PFSK-1 (cell line): ENCODE measurements around the gene GRID1.

Experiments used
- FOXP2 ChIP-seq: optimal IDR thresholded peaks from 2 replicates; pipeline ENCODE3; 2011; ENCODE audit warnings: borderline replicate concordance, control low read depth, inconsistent platforms; ENCODE audit not compliant: insufficient read depth; ENCODE audit errors: extremely low read length, extremely low read depth
- POLR2AphosphoS5 ChIP-seq: IDR thresholded peaks from 2 replicates; pipeline ENCODE4 v1.6.1; 2012; ENCODE audit warnings: low read depth, mild to moderate bottlenecking, control low read depth, low read length, moderate library complexity
- SIN3A ChIP-seq: IDR thresholded peaks from 2 replicates; pipeline ENCODE4 v1.6.1; 2012; ENCODE audit warnings: mild to moderate bottlenecking, low read length, moderate library complexity, borderline replicate concordance; ENCODE audit not compliant: insufficient read depth
- TAF1 ChIP-seq: IDR thresholded peaks from 2 replicates; pipeline ENCODE4 v1.6.1; 2012; ENCODE audit warnings: low read length, control low read depth, borderline replicate concordance; ENCODE audit not compliant: insufficient read depth
- TF ChIP-seq, protein P1 (sequence below), 2 experiments: IDR thresholded peaks; 2 replicates each; pipeline versions ENCODE4 v1.6.1 to v1.8.0; 2011 to 2012; ENCODE audit warnings: low read depth in 2 of 2, low read length in 2 of 2, control low read depth in 1 of 2, inconsistent platforms in 1 of 2, mild to moderate bottlenecking in 1 of 2, moderate library complexity in 1 of 2; ENCODE audit not compliant: insufficient read depth in 1 of 2

The GRID1 gene

DNA sequence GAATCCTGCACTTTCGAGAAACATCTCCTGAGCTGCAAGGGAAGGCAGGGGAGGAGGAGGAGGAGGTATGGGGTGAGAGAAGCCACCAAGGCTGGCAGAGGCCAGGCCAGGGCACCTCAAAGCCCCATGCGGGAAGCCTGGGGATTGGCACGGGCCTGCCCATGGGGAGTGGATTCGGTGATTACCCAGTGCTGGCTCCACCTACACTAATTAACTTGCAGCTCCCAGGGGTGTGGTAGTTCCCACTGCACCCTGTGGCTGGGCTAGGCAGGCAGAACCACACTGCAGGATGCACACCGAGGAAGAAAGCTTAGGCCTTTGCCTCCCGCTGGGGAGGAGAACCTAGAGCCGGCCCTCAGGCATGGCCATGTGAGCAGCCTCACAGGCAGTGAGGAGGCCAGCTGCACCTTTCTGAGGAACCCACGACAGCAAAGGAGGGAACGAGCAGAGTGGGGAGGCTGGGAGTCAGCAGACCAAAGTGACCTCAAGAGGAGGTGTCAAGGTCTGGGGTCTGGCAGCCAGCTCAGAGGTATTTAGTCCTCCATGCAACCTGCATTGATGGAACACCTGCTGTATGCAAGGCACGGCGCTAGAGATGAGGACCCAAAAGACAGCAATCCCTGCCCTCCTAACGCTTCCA, 27.2 kb downstream of the GRID1 start:
- TF ChIP-seq, protein P1, sequence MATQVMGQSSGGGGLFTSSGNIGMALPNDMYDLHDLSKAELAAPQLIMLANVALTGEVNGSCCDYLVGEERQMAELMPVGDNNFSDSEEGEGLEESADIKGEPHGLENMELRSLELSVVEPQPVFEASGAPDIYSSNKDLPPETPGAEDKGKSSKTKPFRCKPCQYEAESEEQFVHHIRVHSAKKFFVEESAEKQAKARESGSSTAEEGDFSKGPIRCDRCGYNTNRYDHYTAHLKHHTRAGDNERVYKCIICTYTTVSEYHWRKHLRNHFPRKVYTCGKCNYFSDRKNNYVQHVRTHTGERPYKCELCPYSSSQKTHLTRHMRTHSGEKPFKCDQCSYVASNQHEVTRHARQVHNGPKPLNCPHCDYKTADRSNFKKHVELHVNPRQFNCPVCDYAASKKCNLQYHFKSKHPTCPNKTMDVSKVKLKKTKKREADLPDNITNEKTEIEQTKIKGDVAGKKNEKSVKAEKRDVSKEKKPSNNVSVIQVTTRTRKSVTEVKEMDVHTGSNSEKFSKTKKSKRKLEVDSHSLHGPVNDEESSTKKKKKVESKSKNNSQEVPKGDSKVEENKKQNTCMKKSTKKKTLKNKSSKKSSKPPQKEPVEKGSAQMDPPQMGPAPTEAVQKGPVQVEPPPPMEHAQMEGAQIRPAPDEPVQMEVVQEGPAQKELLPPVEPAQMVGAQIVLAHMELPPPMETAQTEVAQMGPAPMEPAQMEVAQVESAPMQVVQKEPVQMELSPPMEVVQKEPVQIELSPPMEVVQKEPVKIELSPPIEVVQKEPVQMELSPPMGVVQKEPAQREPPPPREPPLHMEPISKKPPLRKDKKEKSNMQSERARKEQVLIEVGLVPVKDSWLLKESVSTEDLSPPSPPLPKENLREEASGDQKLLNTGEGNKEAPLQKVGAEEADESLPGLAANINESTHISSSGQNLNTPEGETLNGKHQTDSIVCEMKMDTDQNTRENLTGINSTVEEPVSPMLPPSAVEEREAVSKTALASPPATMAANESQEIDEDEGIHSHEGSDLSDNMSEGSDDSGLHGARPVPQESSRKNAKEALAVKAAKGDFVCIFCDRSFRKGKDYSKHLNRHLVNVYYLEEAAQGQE (IDR thresholded peaks at IDR 0.05; ENCODE audit: insufficient read depth in 1 of 2, low read depth in 2 of 2, low read length in 2 of 2): no peak
- TF ChIP-seq SIN3A: no peak
- no peak for TF ChIP-seq TAF1
- TF ChIP-seq FOXP2: no peak
- TF ChIP-seq POLR2AphosphoS5: no peak

- TF ChIP-seq, protein P1 (IDR thresholded peaks at IDR 0.05; ENCODE audit: insufficient read depth in 1 of 2, low read depth in 2 of 2, low read length in 2 of 2): no peak
- TF ChIP-seq TAF1 (no peak), SIN3A (no peak), POLR2AphosphoS5 (no peak), FOXP2 (no peak)
These were observed 29.4 kb downstream of the GRID1 start for GRCh38 chr10:86337121-86337601.

DNA sequence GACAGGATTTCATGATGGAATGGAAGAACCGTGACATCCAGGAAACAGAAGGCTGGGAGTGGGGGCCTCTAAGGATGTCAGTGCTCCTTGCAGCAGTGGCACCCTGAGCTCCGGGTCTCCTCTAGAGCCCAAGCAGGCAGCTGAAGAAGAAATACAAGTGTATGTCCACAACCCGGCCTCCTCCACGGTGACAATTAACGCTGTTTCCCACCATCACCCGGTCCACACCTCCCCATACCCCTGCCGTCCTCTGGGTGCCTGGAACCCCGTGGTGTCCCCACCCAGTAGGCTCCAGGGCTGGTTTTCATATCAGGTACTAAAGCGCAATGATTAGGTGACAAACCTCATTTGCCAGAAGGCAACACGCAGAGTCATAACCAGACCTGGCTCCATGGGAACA, 30.3 kb downstream of the GRID1 start:
- TF ChIP-seq FOXP2 (no peak), POLR2AphosphoS5 (no peak), SIN3A (no peak), TAF1 (no peak)
- TF ChIP-seq, protein P1 (IDR thresholded peaks at IDR 0.05; ENCODE audit: insufficient read depth in 1 of 2, low read depth in 2 of 2, low read length in 2 of 2): no peak

DNA sequence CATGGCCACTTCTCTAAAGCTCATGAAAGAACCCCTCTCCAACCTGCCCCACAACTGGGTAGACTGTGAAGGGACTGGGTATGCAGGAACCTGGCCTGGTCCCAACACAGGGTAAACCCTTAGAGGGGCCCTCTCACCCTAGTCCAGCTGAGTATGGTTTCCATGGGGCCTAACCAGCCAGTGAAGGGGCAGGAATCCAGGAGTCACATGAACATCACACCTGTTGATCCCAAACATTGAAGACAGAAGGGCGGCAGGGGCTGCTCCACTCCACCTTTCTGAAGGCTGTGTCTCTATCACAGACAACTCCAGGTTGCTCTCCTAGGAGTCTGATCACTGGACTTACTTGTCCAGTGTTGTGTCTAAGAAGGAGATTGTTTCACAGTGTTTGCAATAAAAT, 30.8 kb downstream of the GRID1 start:
- TF ChIP-seq SIN3A (no peak), FOXP2 (no peak), POLR2AphosphoS5 (no peak), TAF1 (no peak)
- TF ChIP-seq, protein P1 (IDR thresholded peaks at IDR 0.05; ENCODE audit: insufficient read depth in 1 of 2, low read depth in 2 of 2, low read length in 2 of 2): no peak

- TF ChIP-seq FOXP2 (no peak), POLR2AphosphoS5 (no peak), TAF1 (no peak), SIN3A (no peak)
- TF ChIP-seq, protein P1 (IDR thresholded peaks at IDR 0.05; ENCODE audit: insufficient read depth in 1 of 2, low read depth in 2 of 2, low read length in 2 of 2): no peak
These were observed 31.3 kb downstream of the GRID1 start for GRCh38 chr10:86335257-86335656.
